Measurements from ENCODE around the gene PHTF1. TPM values are rescaled to one million over a fixed set of nuclear protein-coding genes. Genes with fewer than 3 reads are reported as not detected.

The PHTF1 gene
- polyA plus RNA-seq, 1 donor from 2014 or later: 46.1 TPM

DNA sequence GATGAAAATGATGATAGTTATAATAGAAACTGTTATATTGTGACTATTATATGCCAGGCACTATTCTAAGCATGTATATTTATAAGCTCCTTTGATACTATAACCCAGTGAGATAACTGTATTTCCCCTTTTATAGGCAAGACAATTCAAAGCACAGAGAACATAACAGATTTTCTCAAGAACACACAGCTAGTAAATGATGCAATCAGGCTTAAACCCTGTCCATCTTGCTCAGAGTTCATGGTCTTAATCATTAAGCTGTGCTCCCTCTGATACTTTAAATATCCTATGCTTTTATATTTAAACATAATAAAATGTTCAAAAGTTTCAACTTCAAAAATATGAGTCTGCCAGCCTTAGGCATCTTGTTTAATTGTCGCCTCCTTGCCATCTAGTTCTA lies 88.6 kb downstream of the PHTF1 start:
- H3K9ac ChIP-seq (ENCODE audit: low read length): no peak overlapping the region
- H4K20me1 ChIP-seq (ENCODE audit: insufficient read depth): no peaks in the 10 kb centered on the region
- no peaks in the 10 kb centered on the region for H3K9me3 ChIP-seq (ENCODE audit: low read length)
- no peak overlapping the region for H3K27ac ChIP-seq (ENCODE audit: low read length)
- no peaks in the 10 kb centered on the region for H3K79me2 ChIP-seq (replicated peaks; ENCODE audit: insufficient read depth, low read length)
- no peaks in the 10 kb centered on the region for H3K9me2 ChIP-seq (ENCODE audit: insufficient read depth, low read length)
- H3K4me2 ChIP-seq (ENCODE audit: low read length): no peak overlapping the region
- H3K4me3 ChIP-seq (ENCODE audit: low read length): no peak overlapping the region
- no peak overlapping the region for H2AFZ ChIP-seq (ENCODE audit: low read depth, low read length)
- no peaks in the 10 kb centered on the region for H3K36me3 ChIP-seq (ENCODE audit: insufficient read depth, low read length)
- TF ChIP-seq, protein P1, sequence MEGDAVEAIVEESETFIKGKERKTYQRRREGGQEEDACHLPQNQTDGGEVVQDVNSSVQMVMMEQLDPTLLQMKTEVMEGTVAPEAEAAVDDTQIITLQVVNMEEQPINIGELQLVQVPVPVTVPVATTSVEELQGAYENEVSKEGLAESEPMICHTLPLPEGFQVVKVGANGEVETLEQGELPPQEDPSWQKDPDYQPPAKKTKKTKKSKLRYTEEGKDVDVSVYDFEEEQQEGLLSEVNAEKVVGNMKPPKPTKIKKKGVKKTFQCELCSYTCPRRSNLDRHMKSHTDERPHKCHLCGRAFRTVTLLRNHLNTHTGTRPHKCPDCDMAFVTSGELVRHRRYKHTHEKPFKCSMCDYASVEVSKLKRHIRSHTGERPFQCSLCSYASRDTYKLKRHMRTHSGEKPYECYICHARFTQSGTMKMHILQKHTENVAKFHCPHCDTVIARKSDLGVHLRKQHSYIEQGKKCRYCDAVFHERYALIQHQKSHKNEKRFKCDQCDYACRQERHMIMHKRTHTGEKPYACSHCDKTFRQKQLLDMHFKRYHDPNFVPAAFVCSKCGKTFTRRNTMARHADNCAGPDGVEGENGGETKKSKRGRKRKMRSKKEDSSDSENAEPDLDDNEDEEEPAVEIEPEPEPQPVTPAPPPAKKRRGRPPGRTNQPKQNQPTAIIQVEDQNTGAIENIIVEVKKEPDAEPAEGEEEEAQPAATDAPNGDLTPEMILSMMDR (IDR thresholded peaks at IDR 0.05; ENCODE audit: poor library complexity, severe bottlenecking): no peak
- TF ChIP-seq MXI1 (conservative IDR thresholded peaks at IDR 0.05; ENCODE audit: poor library complexity, severe bottlenecking) (no peak), EZH2 (IDR thresholded peaks at IDR 0.05; ENCODE audit: borderline replicate concordance, insufficient read depth, low read length, poor library complexity, severe bottlenecking) (no peak), TAF1 (IDR thresholded peaks at IDR 0.05; ENCODE audit: low read depth) (no peak), POLR2AphosphoS5 (IDR thresholded peaks at IDR 0.05) (no peak), SMC3 (conservative IDR thresholded peaks at IDR 0.05; ENCODE audit: poor library complexity) (no peak), EP300 (conservative IDR thresholded peaks at IDR 0.05; ENCODE audit: poor library complexity, severe bottlenecking) (no peak)
- no peaks in the 10 kb centered on the region for H3K27me3 ChIP-seq (ENCODE audit: insufficient read depth, low read depth, low read length)
- H3F3A ChIP-seq (ENCODE audit: insufficient read depth, low read length, poor library complexity, severe bottlenecking): no peaks in the 10 kb centered on the region

DNA sequence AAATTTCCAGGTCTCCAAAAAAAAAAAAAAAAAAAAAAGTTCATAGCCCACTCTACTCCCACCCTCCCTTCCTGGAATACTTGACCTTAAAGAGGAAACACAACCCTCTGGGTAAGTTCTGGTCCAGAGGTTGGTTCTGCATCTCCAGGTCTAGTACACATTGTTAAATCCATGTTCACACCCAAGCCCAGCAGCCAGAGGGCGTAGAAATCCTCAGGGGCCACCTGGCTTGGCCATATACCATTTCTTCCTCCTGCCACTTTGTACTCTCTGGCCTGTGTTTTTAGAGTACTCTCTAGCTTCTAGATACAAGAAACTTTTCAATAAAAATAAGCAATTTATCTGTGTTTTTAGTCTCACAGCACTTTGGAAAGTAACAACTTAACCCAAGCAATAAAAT lies 89.3 kb downstream of the PHTF1 start:
- Histone ChIP-seq H3K79me2 (replicated peaks; ENCODE audit: insufficient read depth, low read length) (no peaks in the 10 kb centered on the region), H3K9me2 (ENCODE audit: insufficient read depth, low read length) (no peaks in the 10 kb centered on the region)
- TF ChIP-seq SMC3 (conservative IDR thresholded peaks at IDR 0.05; ENCODE audit: poor library complexity): no peak
- no peak for TF ChIP-seq EZH2 (IDR thresholded peaks at IDR 0.05; ENCODE audit: borderline replicate concordance, insufficient read depth, low read length, poor library complexity, severe bottlenecking)
- TF ChIP-seq, protein P2, sequence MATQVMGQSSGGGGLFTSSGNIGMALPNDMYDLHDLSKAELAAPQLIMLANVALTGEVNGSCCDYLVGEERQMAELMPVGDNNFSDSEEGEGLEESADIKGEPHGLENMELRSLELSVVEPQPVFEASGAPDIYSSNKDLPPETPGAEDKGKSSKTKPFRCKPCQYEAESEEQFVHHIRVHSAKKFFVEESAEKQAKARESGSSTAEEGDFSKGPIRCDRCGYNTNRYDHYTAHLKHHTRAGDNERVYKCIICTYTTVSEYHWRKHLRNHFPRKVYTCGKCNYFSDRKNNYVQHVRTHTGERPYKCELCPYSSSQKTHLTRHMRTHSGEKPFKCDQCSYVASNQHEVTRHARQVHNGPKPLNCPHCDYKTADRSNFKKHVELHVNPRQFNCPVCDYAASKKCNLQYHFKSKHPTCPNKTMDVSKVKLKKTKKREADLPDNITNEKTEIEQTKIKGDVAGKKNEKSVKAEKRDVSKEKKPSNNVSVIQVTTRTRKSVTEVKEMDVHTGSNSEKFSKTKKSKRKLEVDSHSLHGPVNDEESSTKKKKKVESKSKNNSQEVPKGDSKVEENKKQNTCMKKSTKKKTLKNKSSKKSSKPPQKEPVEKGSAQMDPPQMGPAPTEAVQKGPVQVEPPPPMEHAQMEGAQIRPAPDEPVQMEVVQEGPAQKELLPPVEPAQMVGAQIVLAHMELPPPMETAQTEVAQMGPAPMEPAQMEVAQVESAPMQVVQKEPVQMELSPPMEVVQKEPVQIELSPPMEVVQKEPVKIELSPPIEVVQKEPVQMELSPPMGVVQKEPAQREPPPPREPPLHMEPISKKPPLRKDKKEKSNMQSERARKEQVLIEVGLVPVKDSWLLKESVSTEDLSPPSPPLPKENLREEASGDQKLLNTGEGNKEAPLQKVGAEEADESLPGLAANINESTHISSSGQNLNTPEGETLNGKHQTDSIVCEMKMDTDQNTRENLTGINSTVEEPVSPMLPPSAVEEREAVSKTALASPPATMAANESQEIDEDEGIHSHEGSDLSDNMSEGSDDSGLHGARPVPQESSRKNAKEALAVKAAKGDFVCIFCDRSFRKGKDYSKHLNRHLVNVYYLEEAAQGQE (IDR thresholded peaks at IDR 0.05; ENCODE audit: borderline replicate concordance): no peak
- no peak for TF ChIP-seq POLR2AphosphoS5 (IDR thresholded peaks at IDR 0.05)
- no peak for TF ChIP-seq MXI1 (conservative IDR thresholded peaks at IDR 0.05; ENCODE audit: poor library complexity, severe bottlenecking)
- TF ChIP-seq, protein P1 (IDR thresholded peaks at IDR 0.05; ENCODE audit: poor library complexity, severe bottlenecking): no peak
- TF ChIP-seq EP300 (conservative IDR thresholded peaks at IDR 0.05; ENCODE audit: poor library complexity, severe bottlenecking): no peak
- no peak for TF ChIP-seq RAD21 (conservative IDR thresholded peaks at IDR 0.05)
- no peak for TF ChIP-seq TAF1 (IDR thresholded peaks at IDR 0.05; ENCODE audit: low read depth)

More for the DNA sequence above, 89.3 kb downstream of the PHTF1 start:
- H3K27ac ChIP-seq (ENCODE audit: low read length): no peak overlapping the region
- no peaks in the 10 kb centered on the region for H3K9me3 ChIP-seq (ENCODE audit: low read length)
- no peaks in the 10 kb centered on the region for H3F3A ChIP-seq (ENCODE audit: insufficient read depth, low read length, poor library complexity, severe bottlenecking)
- H4K20me1 ChIP-seq (ENCODE audit: insufficient read depth): no peaks in the 10 kb centered on the region
- no peak overlapping the region for H3K9ac ChIP-seq (ENCODE audit: low read length)
- H2AFZ ChIP-seq (ENCODE audit: low read depth, low read length): no peak overlapping the region
- no peak overlapping the region for H3K4me3 ChIP-seq (ENCODE audit: low read length)
- H3K4me2 ChIP-seq (ENCODE audit: low read length): no peak overlapping the region
- H3K27me3 ChIP-seq (ENCODE audit: insufficient read depth, low read depth, low read length): no peaks in the 10 kb centered on the region
- H3K36me3 ChIP-seq (ENCODE audit: insufficient read depth, low read length): no peaks in the 10 kb centered on the region

Measured in neural cell (in vitro differentiated cells).